K562 (cell line): Measurements from ENCODE around the gene ADGRF5. TPM values are rescaled to one million over a fixed set of nuclear protein-coding genes. Genes with fewer than 3 reads are reported as not detected.

Source experiments
- ATAC-seq: fragments of 200-7000 bp; cut with Tn5 transposase; 3 replicates; pipeline ENCODE4 v1.9.1; 2020; ENCODE audit warnings: moderate library complexity
- BruUV-seq: library from RNA; stranded (reverse); fragments of 400-500 nt; replicated peaks from 2 replicates; lab custom pipeline; 2021; lab: Mats Ljungman, UMichigan
- CTCF ChIA-PET: fragments of 300-600 bp; formaldehyde crosslinking; extraction: SDS; loops from one replicate; lab custom pipeline; 2021; ENCODE audit warnings: low intra/inter-chr PET ratio; lab: Yijun Ruan, JAX
- POLR2A ChIA-PET: fragments of 300-600, 350-650 bp; sonication (Branson Sonifier 250); formaldehyde crosslinking; extraction: SDS; loops from one replicate; lab custom pipeline; 2021; ENCODE audit warnings: antibody characterized with exemption, inconsistent platforms; lab: Yijun Ruan, JAX
- DNase-seq, 4 experiments: peaks; one replicate each; pipeline versions ENCODE4 v3.0.0 to v3.0.0-alpha.2; 2011 to 2018; ENCODE audit warnings: low spot score in 3 of 4, mixed read lengths in 3 of 4; ENCODE audit errors: extremely low read depth in 1 of 4
- FAIRE-seq: peaks from 2 replicates; lab custom pipeline; 2011; peaks lifted over from hg19 to GRCh38; lab: Jason Lieb, UNC
- H2AFZ ChIP-seq: 2 replicates; pipeline ENCODE4 v1.6.0; 2011; ENCODE audit warnings: low read depth, low read length, control low read depth, inconsistent platforms
- H3K27ac ChIP-seq: fragments of 200-600 bp; 3 replicates; pipeline ENCODE4 v1.8.0; 2011; ENCODE audit warnings: low read depth, mild to moderate bottlenecking, control low read depth, inconsistent platforms, low read length, moderate library complexity, mixed read lengths; ENCODE audit errors: extremely low read depth
- H3K27me3 ChIP-seq, 2 experiments: fragments of 300-600 bp in 1 of 2; 2 replicates in 1 of 2; 3 replicates in 1 of 2; pipeline versions ENCODE4 v1.6.0 to v1.8.0; 2011; ENCODE audit warnings: inconsistent platforms in 2 of 2, low read length in 2 of 2, mild to moderate bottlenecking in 1 of 2, mixed read lengths in 1 of 2, moderate library complexity in 1 of 2; ENCODE audit not compliant: control insufficient read depth in 2 of 2, insufficient read depth in 2 of 2
- H3K36me3 ChIP-seq: fragments of 300-600 bp; 3 replicates; pipeline ENCODE4 v1.8.0; 2011; ENCODE audit warnings: mild to moderate bottlenecking, low read length, inconsistent platforms; ENCODE audit not compliant: control insufficient read depth, insufficient read depth
- H3K4me1 ChIP-seq, 2 experiments: fragments of 200-600 bp in 1 of 2; replicated peaks in 1 of 2; 2 replicates in 1 of 2; 3 replicates in 1 of 2; pipeline versions ENCODE4 v1.5.1 to v1.8.0; 2011; ENCODE audit warnings: inconsistent platforms in 2 of 2, low read length in 2 of 2, mild to moderate bottlenecking in 1 of 2, mixed read lengths in 1 of 2, moderate library complexity in 1 of 2; ENCODE audit not compliant: control insufficient read depth in 2 of 2, insufficient read depth in 2 of 2
- H3K4me2 ChIP-seq: 2 replicates; pipeline ENCODE4 v1.6.1; 2011; ENCODE audit warnings: low read length, control low read depth, inconsistent platforms, mixed read lengths; ENCODE audit not compliant: insufficient read depth
- H3K4me3 ChIP-seq: fragments of 200-600 bp; sonication (generic), shearing (Covaris generic); 2 replicates; pipeline ENCODE4 v1.5.1; 2016; ENCODE audit warnings: control low read depth, inconsistent platforms
- H3K79me2 ChIP-seq: fragments of 200-600 bp; 3 replicates; pipeline ENCODE4 v1.8.0; 2011; ENCODE audit warnings: low read length, inconsistent platforms; ENCODE audit not compliant: control insufficient read depth, insufficient read depth
- H3K9ac ChIP-seq, 2 experiments: 2 replicates each; pipeline versions ENCODE4 v1.6.0 to v1.6.1; 2011; ENCODE audit warnings: low read depth in 2 of 2, low read length in 2 of 2, control low read depth in 1 of 2, inconsistent platforms in 1 of 2, mild to moderate bottlenecking in 1 of 2, mixed read lengths in 1 of 2; ENCODE audit not compliant: insufficient read depth in 1 of 2
- H3K9me1 ChIP-seq: one replicate; pipeline ENCODE4 v1.6.0; 2011; ENCODE audit warnings: inconsistent platforms, mild to moderate bottlenecking, low read length, moderate library complexity; ENCODE audit not compliant: control insufficient read depth, insufficient read depth
- H3K9me3 ChIP-seq: replicated peaks from 2 replicates; pipeline ENCODE4 v1.5.1; 2011; ENCODE audit warnings: low read depth, low read length, inconsistent platforms; ENCODE audit not compliant: control insufficient read depth, insufficient read depth
- H4K20me1 ChIP-seq: replicated peaks from 2 replicates; pipeline ENCODE4 v1.6.1; 2011; ENCODE audit warnings: low read length, inconsistent platforms, mixed read lengths; ENCODE audit not compliant: control insufficient read depth, insufficient read depth
- ARHGAP35 ChIP-seq: fragments of 450-650 bp; IDR thresholded peaks from 2 replicates; pipeline ENCODE4 v1.6.1; 2018; ENCODE audit not compliant: partially characterized antibody
- CBX1 ChIP-seq: sonication (generic); IDR thresholded peaks from 2 replicates; pipeline ENCODE4 v1.6.1; 2016; ENCODE audit warnings: antibody characterized with exemption, low read depth, mild to moderate bottlenecking
- CEBPG ChIP-seq, 3 experiments: fragments of 200-800 bp in 1 of 3; sonication (Bioruptor generic) in 1 of 3; sonication (generic) in 1 of 3; formaldehyde crosslinking in 1 of 3; IDR thresholded peaks in 2 of 3; conservative IDR thresholded peaks in 1 of 3; 2 replicates each; pipeline versions ENCODE4 v1.6.1 to v1.8.0; 2016 to 2022; ENCODE audit warnings: missing compliant biosample characterization in 2 of 3, missing genetic modification characterization in 2 of 3, mild to moderate bottlenecking in 1 of 3, missing genetic modification reagents in 1 of 3
- FOXM1 ChIP-seq, 2 experiments: fragments of 450-650 bp in 1 of 2; sonication (generic) in 1 of 2; formaldehyde crosslinking in 1 of 2; IDR thresholded peaks; 2 replicates each; pipeline versions ENCODE4 v1.6.1 to v1.9.0; 2017 to 2022; ENCODE audit warnings: low read depth in 2 of 2, mild to moderate bottlenecking in 2 of 2, missing genetic modification reagents in 1 of 2, moderate library complexity in 1 of 2
- HLTF ChIP-seq: fragments of 450-650 bp; IDR thresholded peaks from 2 replicates; pipeline ENCODE4 v1.6.1; 2016
- ILF3 ChIP-seq: fragments of 450-650 bp; IDR thresholded peaks from 2 replicates; pipeline ENCODE4 v1.6.1; 2018; ENCODE audit warnings: antibody characterized with exemption, mild to moderate bottlenecking, moderate library complexity, borderline replicate concordance
- KLF16 ChIP-seq: IDR thresholded peaks from 2 replicates; pipeline ENCODE4 v1.6.1; 2016; ENCODE audit warnings: antibody characterized with exemption
- MYC ChIP-seq, 2 experiments: fragments of 250-450 bp in 1 of 2; sonication (Bioruptor Pico) in 1 of 2; IDR thresholded peaks; 2 replicates each; pipeline versions ENCODE4 v1.5.1 to v1.6.1; 2012 to 2021; ENCODE audit warnings: low read depth in 2 of 2, borderline replicate concordance in 1 of 2, improper control_type of control experiment in 1 of 2, low read length in 1 of 2, mild to moderate bottlenecking in 1 of 2, moderate library complexity in 1 of 2
- NCOA4 ChIP-seq: fragments of 450-650 bp; IDR thresholded peaks from 2 replicates; pipeline ENCODE4 v1.6.1; 2018; ENCODE audit warnings: mild to moderate bottlenecking; ENCODE audit not compliant: partially characterized antibody
- RNF219 ChIP-seq: fragments of 250-450 bp; sonication (Bioruptor Pico); IDR thresholded peaks from 2 replicates; pipeline ENCODE4 v1.5.0; 2022; ENCODE audit warnings: mild to moderate bottlenecking
- SREBF1 ChIP-seq: fragments of 150-350 bp; IDR thresholded peaks from 2 replicates; pipeline ENCODE4 v1.6.1; 2014; ENCODE audit warnings: antibody characterized with exemption, low read depth, low read length, borderline replicate concordance
- ZBTB26 ChIP-seq: fragments of 450-650 bp; formaldehyde crosslinking; IDR thresholded peaks from 2 replicates; pipeline ENCODE4 v1.4.0; 2022; ENCODE audit warnings: missing genetic modification characterization
- ZFP36 ChIP-seq: fragments of 150-350 bp; IDR thresholded peaks from 2 replicates; pipeline ENCODE4 v1.6.1; 2018; ENCODE audit warnings: low read length, low read depth; ENCODE audit not compliant: partially characterized antibody
- ZNF134 ChIP-seq: fragments of 250-450 bp; sonication (Bioruptor Pico); conservative IDR thresholded peaks from 2 replicates; pipeline ENCODE4 v1.4.0; 2020
- ZNF224 ChIP-seq: sonication (generic); formaldehyde crosslinking; IDR thresholded peaks from 2 replicates; pipeline ENCODE4 v1.8.0; 2022; ENCODE audit warnings: mild to moderate bottlenecking, missing genetic modification reagents
- ZNF766 ChIP-seq: fragments of 200-800 bp; sonication (Bioruptor generic); conservative IDR thresholded peaks from 2 replicates; pipeline ENCODE4 v1.6.1; 2016; ENCODE audit warnings: missing genetic modification characterization, missing compliant biosample characterization
- WGBS: fragments of 100-300 bp; shearing (Covaris generic); methylation state at CpG from one replicate; pipeline ENCODE4 v1.1.6; 2016; ENCODE audit warnings: low coverage, mixed read lengths; ENCODE audit not compliant: insufficient coverage; ENCODE audit errors: missing lambda C conversion rate; 5-methylcytosine and 5-hydroxymethylcytosine counted together
- in situ Hi-C: fragments of 300-500 bp; cut with MboI; formaldehyde crosslinking; loops from 4 replicates; pipeline ENCODE4 v1.15.0; 2018; ENCODE audit warnings: inconsistent platforms, mixed read lengths
- intact Hi-C: fragments of 100-400 bp; cut with micrococcal nuclease; formaldehyde crosslinking; loops from 2 replicates; pipeline ENCODE4 v1.14.2; 2022
- polyA plus RNA-seq, 8 experiments: library from polyadenylated mRNA; depleted of rRNA in 4 of 8; stranded (reverse) in 5 of 8; unstranded in 3 of 8; fragments of >200 nt; fragmentation: Nextera tagmentation in 2 of 8; fragmentation: Illumina TruSeq in 1 of 8; extraction: Ambion mirVana in 2 of 8; extraction: Trizol in 1 of 8; gene quantifications; 2 replicates each; pipeline versions ENCODE4 v1.2.1 to v1.2.3, GENCODE V29; 2011 to 2014; ENCODE audit warnings: inconsistent platforms in 1 of 8, missing spikeins in 1 of 8
- total RNA-seq, 7 experiments: library from RNA; depleted of rRNA in 6 of 7; stranded (reverse); fragments of >200 nt in 6 of 7; fragmentation: Illumina TruSeq in 2 of 7; extraction: Trizol in 2 of 7; gene quantifications; 2 replicates each; pipeline versions ENCODE4 v1.2.1 to v1.2.3, GENCODE V29; 2011 to 2021; ENCODE audit warnings: low replicate concordance in 1 of 7

Gene ADGRF5
- total and polyA plus RNA-seq, 9 of the 15 experiments (the other 6 are each of a cell fraction or from before 2014, with no cell fraction given) = 0.07 TPM; not detected in 8

GRCh38 chr6:46953921-46954320 is 32.2 kb upstream of the ADGRF5 start:
- Histone ChIP-seq H3K79me2 (no peaks in the 10 kb centered on the region), H3K4me3 (no peak overlapping the region), H3K36me3 (no peaks in the 10 kb centered on the region), H3K9me1 (no peaks in the 10 kb centered on the region), H3K9me3 (no peaks in the 10 kb centered on the region), H3K27ac (no peak overlapping the region), H3K9ac (no peak overlapping the region), H2AFZ (no peak overlapping the region), H3K4me2 (no peak overlapping the region), H4K20me1 (no peaks in the 10 kb centered on the region; the same call in 1 of the 2 replicates), H3K27me3 (peaks cover 0 to 5% of the 10 kb centered on the region in 2 experiments; a peak in 2 of 5 replicates), H3K4me1 (no peaks in the 10 kb centered on the region)
- DNase-seq (no peak), FAIRE-seq (no peak), ATAC-seq (no peak)
- no TSS peak for BruUV-seq
- 2% methylated on average over 4 of the region's 4 CpGs for WGBS
- in situ Hi-C loops (no loop called here), intact Hi-C loops (no loop called here)
- ChIA-PET POLR2A (no interaction called here), CTCF (no interaction called here)
- no peak for TF ChIP-seq NCOA4
- TF ChIP-seq HLTF = no peak
- TF ChIP-seq FOXM1 (IDR thresholded peaks at IDR 0.05; ENCODE audit: low read depth) = no peak
- no peak for TF ChIP-seq FOXM1 (CRISPR knock-in tag; IDR thresholded peaks at IDR 0.05; ENCODE audit: low read depth)
- no peak for TF ChIP-seq ZFP36
- TF ChIP-seq ZBTB26 (CRISPR knock-in tag) = no peak
- no peak for TF ChIP-seq ZNF766 (CRISPR knock-in tag)
- TF ChIP-seq ILF3 = no peak
- no peak for TF ChIP-seq ZNF134 (CRISPR knock-in tag)
- TF ChIP-seq MYC (IDR thresholded peaks at IDR 0.05; ENCODE audit: low read depth, low read length) = no peak
- TF ChIP-seq MYC (CRISPR knock-in tag; IDR thresholded peaks at IDR 0.05; ENCODE audit: borderline replicate concordance, low read depth) = no peak
- no peak for TF ChIP-seq CBX1
- no peak for TF ChIP-seq KLF16
- TF ChIP-seq ZNF224 (CRISPR knock-in tag) = no peak
- no peak for TF ChIP-seq RNF219 (CRISPR knock-in tag)
- no peak for TF ChIP-seq CEBPG (CRISPR knock-in tag; IDR thresholded peaks at IDR 0.05)
- no peak for TF ChIP-seq CEBPG (tag; conservative IDR thresholded peaks at IDR 0.05 in 1 of 2, IDR thresholded peaks at IDR 0.05 in 1 of 2)
- TF ChIP-seq SREBF1 = no peak
- TF ChIP-seq ARHGAP35 = no peak
